Neuronal stem cell (in vitro differentiated cells): ENCODE data around the gene PPM1E.
"Not testable (repeated sequence)": the region's sequence is repeated elsewhere in the genome, so short reads cannot be mapped to it uniquely, and the experiment has no call there.

Experiments used
- DNase-seq: peaks from one replicate; pipeline ENCODE4 v3.0.0-alpha.2; 2013; ENCODE audit warnings: low spot score
- H2AFZ ChIP-seq: one replicate; pipeline ENCODE4 v1.6.1; 2013; ENCODE audit warnings: mild to moderate bottlenecking, low read length, inconsistent platforms
- H2AK5ac ChIP-seq: 2 replicates; pipeline ENCODE4 v1.6.1; 2013; ENCODE audit warnings: low read depth, mild to moderate bottlenecking, inconsistent platforms, low read length, moderate library complexity, mixed read lengths
- H2BK120ac ChIP-seq: 2 replicates; pipeline ENCODE4 v1.6.1; 2013; ENCODE audit warnings: low read depth, mild to moderate bottlenecking, inconsistent platforms, low read length, moderate library complexity, mixed read lengths
- H2BK12ac ChIP-seq: one replicate; pipeline ENCODE4 v1.6.1; 2013; ENCODE audit warnings: low read length, inconsistent platforms
- H2BK15ac ChIP-seq: 2 replicates; pipeline ENCODE4 v1.6.1; 2013; ENCODE audit warnings: mild to moderate bottlenecking, low read length, inconsistent platforms, mixed read lengths
- H2BK5ac ChIP-seq: one replicate; pipeline ENCODE4 v1.6.1; 2013; ENCODE audit warnings: inconsistent platforms, mild to moderate bottlenecking, low read length, moderate library complexity
- H3K14ac ChIP-seq: one replicate; pipeline ENCODE4 v1.6.1; 2013; ENCODE audit warnings: low read length, inconsistent platforms
- H3K18ac ChIP-seq: 2 replicates; pipeline ENCODE4 v1.6.1; 2013; ENCODE audit warnings: low read length, inconsistent platforms
- H3K23ac ChIP-seq: 2 replicates; pipeline ENCODE4 v1.6.1; 2013; ENCODE audit warnings: low read depth, mild to moderate bottlenecking, mixed read lengths, low read length, inconsistent platforms; ENCODE audit not compliant: poor library complexity
- H3K27ac ChIP-seq: replicated peaks from 3 replicates; pipeline ENCODE4 v1.5.1; 2013; ENCODE audit warnings: low read length, inconsistent platforms
- H3K27me3 ChIP-seq, 3 experiments: 2 replicates each; pipeline ENCODE4 v1.6.1; 2013; ENCODE audit warnings: low read length in 3 of 3, mild to moderate bottlenecking in 2 of 3, inconsistent platforms in 1 of 3, low read depth in 1 of 3, mixed read lengths in 1 of 3, moderate library complexity in 1 of 3; ENCODE audit not compliant: control insufficient read depth in 3 of 3, insufficient read depth in 3 of 3
- H3K36me3 ChIP-seq, 2 donors: replicated peaks in 1 of 2; 2 replicates each; pipeline ENCODE4 v1.6.1; 2013; ENCODE audit warnings: low read length in 2 of 2; ENCODE audit not compliant: control insufficient read depth in 2 of 2, insufficient read depth in 2 of 2
- H3K4ac ChIP-seq: 2 replicates; pipeline ENCODE4 v1.6.1; 2013; ENCODE audit warnings: inconsistent platforms, mild to moderate bottlenecking, low read length, moderate library complexity
- H3K4me1 ChIP-seq, 2 donors: 1 replicate in 1 of 2; 2 replicates in 1 of 2; pipeline ENCODE4 v1.6.1; 2013; ENCODE audit warnings: low read length in 2 of 2, low read depth in 1 of 2; ENCODE audit not compliant: control insufficient read depth in 2 of 2, insufficient read depth in 1 of 2
- H3K4me2 ChIP-seq: one replicate; pipeline ENCODE4 v1.6.1; 2013; ENCODE audit warnings: mild to moderate bottlenecking, low read length, inconsistent platforms; ENCODE audit not compliant: insufficient read depth, poor library complexity, severe bottlenecking
- H3K4me3 ChIP-seq, 2 donors: 2 replicates each; pipeline ENCODE4 v1.5.1; 2013; ENCODE audit warnings: low read length in 2 of 2, mild to moderate bottlenecking in 2 of 2, inconsistent platforms in 1 of 2, moderate library complexity in 1 of 2
- H3K79me1 ChIP-seq: one replicate; pipeline ENCODE4 v1.6.1; 2013; ENCODE audit warnings: low read depth, mild to moderate bottlenecking, inconsistent platforms, low read length, moderate library complexity
- H3K9ac ChIP-seq: one replicate; pipeline ENCODE4 v1.6.1; 2013; ENCODE audit warnings: mild to moderate bottlenecking, low read depth, low read length, inconsistent platforms; ENCODE audit not compliant: poor library complexity
- H3K9me3 ChIP-seq, 2 donors: replicated peaks in 1 of 2; 2 replicates each; pipeline versions ENCODE3 to v1.6.1; 2013; ENCODE audit warnings: low read length in 2 of 2, mild to moderate bottlenecking in 2 of 2, inconsistent platforms in 1 of 2, low read depth in 1 of 2, mixed read lengths in 1 of 2, moderate library complexity in 1 of 2; ENCODE audit not compliant: control insufficient read depth in 2 of 2, insufficient read depth in 1 of 2
- H4K8ac ChIP-seq: one replicate; pipeline ENCODE4 v1.6.1; 2013; ENCODE audit warnings: low read depth, mild to moderate bottlenecking, inconsistent platforms, low read length, moderate library complexity
- H4K91ac ChIP-seq: one replicate; pipeline ENCODE4 v1.6.1; 2013; ENCODE audit warnings: low read length, low read depth, mild to moderate bottlenecking, inconsistent platforms; ENCODE audit not compliant: poor library complexity
- WGBS, 2 donors: extraction: QIAGEN DNeasy Blood & Tissue Kit; methylation state at CpG; one replicate each; pipeline ENCODE4 v1.1.7; 2013; ENCODE audit warnings: missing lambda C conversion rate in 2 of 2, mixed read lengths in 1 of 2; ENCODE audit not compliant: insufficient read length in 2 of 2, insufficient replicate concordance in 1 of 2; ENCODE audit errors: extremely low coverage in 2 of 2; 5-methylcytosine and 5-hydroxymethylcytosine counted together

PPM1E gene

GRCh38 chr17:58764373-58764772, 8.7 kb downstream of the PPM1E start:
- Histone ChIP-seq H3K4ac (no peak overlapping the region), H3K79me1 (peaks cover 3% of the 10 kb centered on the region), H4K91ac (no peak overlapping the region), H3K14ac (peak overlapping the region; percentile 89), H3K23ac (no peak overlapping the region), H3K27ac (no peak overlapping the region), H3K27me3 (no peaks in the 10 kb centered on the region), H2BK12ac (no peak overlapping the region), H4K8ac (no peak overlapping the region), H3K36me3 (peaks cover 0 to 7% of the 10 kb centered on the region in 2 donors), H3K18ac (no peak overlapping the region), H3K4me1 (peaks cover 2% of the 10 kb centered on the region in 2 donors), H2AFZ (no peak overlapping the region), H2BK120ac (no peak overlapping the region), H2BK5ac (no peak overlapping the region), H2AK5ac (no peak overlapping the region), H3K4me3 (no peak overlapping the region), H3K9me3 (no peaks in the 10 kb centered on the region), H3K4me2 (no peak overlapping the region), H2BK15ac (no peak overlapping the region), H3K9ac (no peak overlapping the region)
- WGBS, 2 donors = no CpG with 5 or more reads among the region's 5 CpGs
- no peak for DNase-seq

- H3K23ac ChIP-seq, H3K4me2 ChIP-seq, H3K18ac ChIP-seq, H2AK5ac ChIP-seq, H3K4ac ChIP-seq, H3K14ac ChIP-seq, H3K27ac ChIP-seq, H3K4me3 ChIP-seq, H3K4me1 ChIP-seq, H2BK120ac ChIP-seq, H3K36me3 ChIP-seq, H2AFZ ChIP-seq, H3K27me3 ChIP-seq, H2BK5ac ChIP-seq, H3K9ac ChIP-seq, H2BK15ac ChIP-seq, H4K8ac ChIP-seq, DNase-seq, H3K9me3 ChIP-seq, H3K79me1 ChIP-seq, H2BK12ac ChIP-seq, H4K91ac ChIP-seq: not testable (repeated sequence)
- no CpG with 5 or more reads among the region's 5 CpGs for WGBS, 2 donors
Observed at GRCh38 chr17:58778482-58778881, 22.8 kb downstream of the PPM1E start.

- no peaks in the 10 kb centered on the region for H3K79me1 ChIP-seq
- no peak overlapping the region for H2AK5ac ChIP-seq
- no peak overlapping the region for H2BK12ac ChIP-seq
- H4K8ac ChIP-seq = no peak overlapping the region
- H2BK120ac ChIP-seq = no peak overlapping the region
- no peaks in the 10 kb centered on the region for H3K36me3 ChIP-seq
- H3K14ac ChIP-seq = no peak overlapping the region
- WGBS, 2 donors = no CpG with 5 or more reads among the region's 1 CpG
- no peak overlapping the region for H2BK5ac ChIP-seq
- no peaks in the 10 kb centered on the region for H3K27me3 ChIP-seq
- H4K91ac ChIP-seq = no peak overlapping the region
- no peak for DNase-seq
- H3K27ac ChIP-seq = no peak overlapping the region
- no peak overlapping the region for H3K4me2 ChIP-seq
- no peaks in the 10 kb centered on the region for H3K4me1 ChIP-seq
- no peaks in the 10 kb centered on the region for H3K9me3 ChIP-seq
- no peak overlapping the region for H3K23ac ChIP-seq
- H2BK15ac ChIP-seq = no peak overlapping the region
- H3K9ac ChIP-seq = no peak overlapping the region
- no peak overlapping the region for H3K4ac ChIP-seq
- H3K4me3 ChIP-seq = no peak overlapping the region
- H3K18ac ChIP-seq = no peak overlapping the region
- H2AFZ ChIP-seq = no peak overlapping the region
Observed at GRCh38 chr17:58779446-58779845, 23.8 kb downstream of the PPM1E start.

- Histone ChIP-seq H3K9ac (no peak overlapping the region), H3K36me3 (no peaks in the 10 kb centered on the region), H3K79me1 (no peaks in the 10 kb centered on the region), H3K23ac (no peak overlapping the region), H2BK120ac (no peak overlapping the region), H4K91ac (no peak overlapping the region), H3K4me2 (no peak overlapping the region), H2BK12ac (no peak overlapping the region), H3K4ac (no peak overlapping the region), H2BK5ac (no peak overlapping the region), H4K8ac (no peak overlapping the region), H3K27ac (no peak overlapping the region), H2AFZ (no peak overlapping the region), H3K9me3 (no peaks in the 10 kb centered on the region), H2BK15ac (no peak overlapping the region), H3K27me3 (no peaks in the 10 kb centered on the region), H3K18ac (no peak overlapping the region), H3K14ac (no peak overlapping the region), H2AK5ac (no peak overlapping the region), H3K4me3 (no peak overlapping the region), H3K4me1 (peaks cover 0 to 2% of the 10 kb centered on the region in 2 donors)
- WGBS, 2 donors = no CpG with 5 or more reads among the region's 4 CpGs
- DNase-seq = no peak
Observed at GRCh38 chr17:58783380-58783779, 27.7 kb downstream of the PPM1E start.
